GM19324 (cell line): ENCODE data around the gene MARCKS.
A peak's percentile ranks its signal among the peaks of the same experiment; 100 is the strongest.

Experiments used
- ATAC-seq: cut with Tn5 transposase; IDR thresholded peaks from one replicate; pipeline ENCODE4 v1.9.1; 2021; ENCODE audit warnings: mild to moderate bottlenecking, moderate library complexity; ENCODE audit not compliant: unreplicated experiment, low FRiP score

MARCKS gene

GRCh38 chr6:113856625-113857555 lies at the start of gene MARCKS:
Gene MARCKS (plus strand): TSS chr6:113857345. CDS start chr6:113857746, 401 bp downstream.
- peak; percentile 39 for ATAC-seq

- ATAC-seq, result peak; percentile 64
Measured at GRCh38 chr6:113809826-113810225, 47.3 kb upstream of the MARCKS start.

GRCh38 chr6:113813142-113813541 lies 44.0 kb upstream of the MARCKS start:
- ATAC-seq, result no peak

- ATAC-seq, result no peak
Measured at GRCh38 chr6:113818578-113818977, 38.6 kb upstream of the MARCKS start.

- no peak for ATAC-seq
Measured at GRCh38 chr6:113819169-113819830, 37.8 kb upstream of the MARCKS start.

GRCh38 chr6:113820761-113821160 lies 36.4 kb upstream of the MARCKS start:
- no peak for ATAC-seq

- ATAC-seq, result no peak
Measured at GRCh38 chr6:113821445-113821844, 35.7 kb upstream of the MARCKS start.

- ATAC-seq, result no peak
Measured at GRCh38 chr6:113823916-113824315, 33.2 kb upstream of the MARCKS start.

GRCh38 chr6:113824411-113824810 lies 32.7 kb upstream of the MARCKS start:
- ATAC-seq, result no peak

- no peak for ATAC-seq
Measured at GRCh38 chr6:113824866-113825265, 32.3 kb upstream of the MARCKS start.

GRCh38 chr6:113825781-113826180 lies 31.4 kb upstream of the MARCKS start:
- ATAC-seq, result no peak

GRCh38 chr6:113828984-113829695 lies 28.0 kb upstream of the MARCKS start:
- no peak for ATAC-seq

- no peak for ATAC-seq
Measured at GRCh38 chr6:113829696-113830045, 27.5 kb upstream of the MARCKS start.

- no peak for ATAC-seq
Measured at GRCh38 chr6:113830140-113830539, 27.0 kb upstream of the MARCKS start.

GRCh38 chr6:113833537-113833936 lies 23.6 kb upstream of the MARCKS start:
- ATAC-seq, result no peak

- ATAC-seq, result no peak
Measured at GRCh38 chr6:113837170-113837569, 20.0 kb upstream of the MARCKS start.

- no peak for ATAC-seq
Measured at GRCh38 chr6:113842165-113842564, 15.0 kb upstream of the MARCKS start.

GRCh38 chr6:113843500-113844073 lies 13.6 kb upstream of the MARCKS start:
- no peak for ATAC-seq

- ATAC-seq, result no peak
Measured at GRCh38 chr6:113846577-113846976, 10.6 kb upstream of the MARCKS start.

GRCh38 chr6:113847447-113847846 lies 9.7 kb upstream of the MARCKS start:
- ATAC-seq, result no peak

GRCh38 chr6:113848280-113848679 lies 8.9 kb upstream of the MARCKS start:
- no peak for ATAC-seq
